Prostate gland (tissue), 2 donors: Measurements from ENCODE around the gene PXN. TPM values are rescaled to one million over a fixed set of nuclear protein-coding genes. Genes with fewer than 3 reads are reported as not detected.
A peak's percentile ranks its signal among the peaks of the same experiment; 100 is the strongest.
"Not testable (repeated sequence)": the region's sequence is repeated elsewhere in the genome, so short reads cannot be mapped to it uniquely, and the experiment has no call there.

Source experiments
- DNase-seq: peaks from one replicate; pipeline ENCODE4 v3.0.0-alpha.2; 2019; ENCODE audit warnings: low spot score
- H3K27ac ChIP-seq, 2 donors: fragments of 200-600 bp; sonication (generic); 2 replicates each; pipeline ENCODE4 v1.5.1; 2017 to 2019
- H3K27me3 ChIP-seq: fragments of 200-600 bp; sonication (generic); replicated peaks from 2 replicates; pipeline ENCODE4 v1.5.1; 2019; ENCODE audit not compliant: insufficient read depth
- H3K36me3 ChIP-seq, 2 donors: fragments of 200-600 bp; sonication (generic); 1 replicate in 1 of 2; 2 replicates in 1 of 2; pipeline versions ENCODE4 v1.5.1 to v1.8.1; 2017 to 2019
- H3K4me1 ChIP-seq: fragments of 200-600 bp; sonication (generic); replicated peaks from 2 replicates; pipeline ENCODE4 v1.5.1; 2019
- H3K4me3 ChIP-seq, 2 donors: fragments of 200-600 bp; sonication (generic); 2 replicates each; pipeline ENCODE4 v1.5.1; 2017 to 2019
- H3K9me3 ChIP-seq: fragments of 200-600 bp; sonication (generic); 2 replicates; pipeline ENCODE4 v1.5.1; 2017
- CTCF ChIP-seq, 4 experiments: fragments of 200-600 bp in 2 of 4; fragments of 450-650 bp in 2 of 4; sonication (generic) in 2 of 4; IDR thresholded peaks; 1 replicate in 3 of 4; 2 replicates in 1 of 4; pipeline ENCODE4 v1.5.1; 2016 to 2019; ENCODE audit warnings: antibody characterized with exemption in 4 of 4, mild to moderate bottlenecking in 2 of 4, moderate library complexity in 2 of 4
- POLR2A ChIP-seq: fragments of 450-650 bp; IDR thresholded peaks from one replicate; pipeline ENCODE4 v1.6.1; 2016; ENCODE audit warnings: antibody characterized with exemption, mild to moderate bottlenecking
- POLR2AphosphoS5 ChIP-seq: sonication (generic); formaldehyde crosslinking; IDR thresholded peaks from one replicate; pipeline ENCODE4 v1.6.1; 2017; ENCODE audit warnings: antibody characterized with exemption
- WGBS: methylation state at CpG from one replicate; pipeline ENCODE4 v1.1.5; 2018; 5-methylcytosine and 5-hydroxymethylcytosine counted together
- intact Hi-C: fragments of 100-400 bp; cut with DNase I; formaldehyde crosslinking; loops from one replicate; pipeline ENCODE4 v1.14.2; 2022
- total RNA-seq, 2 donors: library from RNA; depleted of rRNA; stranded (reverse); fragments of >200 nt; gene quantifications; one replicate each; pipeline ENCODE4 v1.1.0, GENCODE V29; 2016

PXN gene
- total RNA-seq, 2 donors from 2014 or later: 58.3 to 113 TPM

- intact Hi-C loops: no loop called here
- peak overlapping the region in 1 of 2 donors; percentile 13 for H3K27ac ChIP-seq
- no peaks in the 10 kb centered on the region for H3K36me3 ChIP-seq
- H3K9me3 ChIP-seq: no peaks in the 10 kb centered on the region
- no peak for TF ChIP-seq CTCF (IDR thresholded peaks at IDR 0.05)
- no peak for TF ChIP-seq POLR2A
- TF ChIP-seq POLR2AphosphoS5: no peak
- H3K4me3 ChIP-seq: no peak overlapping the region
- H3K4me1 ChIP-seq: peaks cover 29% of the 10 kb centered on the region
- DNase-seq: no peak
- WGBS: 88% methylated on average over 12 of the region's 12 CpGs
- no peaks in the 10 kb centered on the region for H3K27me3 ChIP-seq
Measured at GRCh38 chr12:120238839-120239445, 26.6 kb downstream of the PXN start.

- H3K36me3 ChIP-seq: no peaks in the 10 kb centered on the region
- DNase-seq: no peak
- no peak for TF ChIP-seq POLR2A
- TF ChIP-seq POLR2AphosphoS5: no peak
- TF ChIP-seq CTCF (IDR thresholded peaks at IDR 0.05): no peak
- WGBS: 70% methylated on average over 9 of the region's 9 CpGs
- no peaks in the 10 kb centered on the region for H3K27me3 ChIP-seq
- no peaks in the 10 kb centered on the region for H3K9me3 ChIP-seq
- H3K27ac ChIP-seq: peak overlapping the region in 1 of 2 donors; percentile 20
- peaks cover 30% of the 10 kb centered on the region for H3K4me1 ChIP-seq
- H3K4me3 ChIP-seq: no peak overlapping the region
- intact Hi-C loops: no loop called here
Measured at GRCh38 chr12:120238217-120238616, 27.3 kb downstream of the PXN start.

- 63% methylated on average over 13 of the region's 13 CpGs for WGBS
- Histone ChIP-seq H3K4me1 (peaks cover 30% of the 10 kb centered on the region), H3K4me3 (no peak overlapping the region), H3K27me3 (no peaks in the 10 kb centered on the region), H3K9me3 (no peaks in the 10 kb centered on the region), H3K36me3 (no peaks in the 10 kb centered on the region), H3K27ac (peak overlapping the region in 1 of 2 donors; percentile 20)
- TF ChIP-seq CTCF (IDR thresholded peaks at IDR 0.05): no peak
- no peak for TF ChIP-seq POLR2AphosphoS5
- TF ChIP-seq POLR2A: no peak
- DNase-seq: no peak
- intact Hi-C loops: no loop called here
Measured at GRCh38 chr12:120237360-120238171, 28.0 kb downstream of the PXN start.

GRCh38 chr12:120236809-120237208, 28.7 kb downstream of the PXN start:
- H3K27me3 ChIP-seq, H3K36me3 ChIP-seq, H3K4me3 ChIP-seq, intact Hi-C loops, H3K27ac ChIP-seq, H3K9me3 ChIP-seq, DNase-seq: not testable (repeated sequence)
- H3K4me1 ChIP-seq: peaks cover 27% of the 10 kb centered on the region
- WGBS: 97% methylated on average over 3 of the region's 3 CpGs

- no peaks in the 10 kb centered on the region for H3K9me3 ChIP-seq
- no peak for TF ChIP-seq POLR2AphosphoS5
- no peak for TF ChIP-seq CTCF (IDR thresholded peaks at IDR 0.05)
- no peak for TF ChIP-seq POLR2A
- intact Hi-C loops: no loop called here
- no peak for DNase-seq
- 71% methylated on average over 18 of the region's 18 CpGs for WGBS
- H3K4me3 ChIP-seq: no peak overlapping the region
- no peaks in the 10 kb centered on the region for H3K27me3 ChIP-seq
- peak overlapping the region; percentile 78 to 86 for H3K27ac ChIP-seq
- H3K36me3 ChIP-seq: no peaks in the 10 kb centered on the region
- peaks cover 31% of the 10 kb centered on the region for H3K4me1 ChIP-seq
Measured at GRCh38 chr12:120235369-120236323, 29.9 kb downstream of the PXN start.
